Putamen (tissue), 1 donor: Measurements from ENCODE around the gene DDX24.

ENCODE experiments used
- DNase-seq: peaks from one replicate; pipeline ENCODE4 v3.0.0-alpha.2; 2016; ENCODE audit warnings: low spot score

The DDX24 gene, protein sequence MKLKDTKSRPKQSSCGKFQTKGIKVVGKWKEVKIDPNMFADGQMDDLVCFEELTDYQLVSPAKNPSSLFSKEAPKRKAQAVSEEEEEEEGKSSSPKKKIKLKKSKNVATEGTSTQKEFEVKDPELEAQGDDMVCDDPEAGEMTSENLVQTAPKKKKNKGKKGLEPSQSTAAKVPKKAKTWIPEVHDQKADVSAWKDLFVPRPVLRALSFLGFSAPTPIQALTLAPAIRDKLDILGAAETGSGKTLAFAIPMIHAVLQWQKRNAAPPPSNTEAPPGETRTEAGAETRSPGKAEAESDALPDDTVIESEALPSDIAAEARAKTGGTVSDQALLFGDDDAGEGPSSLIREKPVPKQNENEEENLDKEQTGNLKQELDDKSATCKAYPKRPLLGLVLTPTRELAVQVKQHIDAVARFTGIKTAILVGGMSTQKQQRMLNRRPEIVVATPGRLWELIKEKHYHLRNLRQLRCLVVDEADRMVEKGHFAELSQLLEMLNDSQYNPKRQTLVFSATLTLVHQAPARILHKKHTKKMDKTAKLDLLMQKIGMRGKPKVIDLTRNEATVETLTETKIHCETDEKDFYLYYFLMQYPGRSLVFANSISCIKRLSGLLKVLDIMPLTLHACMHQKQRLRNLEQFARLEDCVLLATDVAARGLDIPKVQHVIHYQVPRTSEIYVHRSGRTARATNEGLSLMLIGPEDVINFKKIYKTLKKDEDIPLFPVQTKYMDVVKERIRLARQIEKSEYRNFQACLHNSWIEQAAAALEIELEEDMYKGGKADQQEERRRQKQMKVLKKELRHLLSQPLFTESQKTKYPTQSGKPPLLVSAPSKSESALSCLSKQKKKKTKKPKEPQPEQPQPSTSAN

GRCh38 chr14:94080621-94081385, at the start of gene DDX24, which contains the start of gene IFI27L1:
DDX24 (minus strand) TSS chr14:94081202; CDS start chr14:94079742, 1,460 bp downstream.
IFI27L1 (plus strand) TSS chr14:94081310; CDS start chr14:94096938, 15,628 bp downstream.
- DNase-seq = peak; percentile 95

DNA sequence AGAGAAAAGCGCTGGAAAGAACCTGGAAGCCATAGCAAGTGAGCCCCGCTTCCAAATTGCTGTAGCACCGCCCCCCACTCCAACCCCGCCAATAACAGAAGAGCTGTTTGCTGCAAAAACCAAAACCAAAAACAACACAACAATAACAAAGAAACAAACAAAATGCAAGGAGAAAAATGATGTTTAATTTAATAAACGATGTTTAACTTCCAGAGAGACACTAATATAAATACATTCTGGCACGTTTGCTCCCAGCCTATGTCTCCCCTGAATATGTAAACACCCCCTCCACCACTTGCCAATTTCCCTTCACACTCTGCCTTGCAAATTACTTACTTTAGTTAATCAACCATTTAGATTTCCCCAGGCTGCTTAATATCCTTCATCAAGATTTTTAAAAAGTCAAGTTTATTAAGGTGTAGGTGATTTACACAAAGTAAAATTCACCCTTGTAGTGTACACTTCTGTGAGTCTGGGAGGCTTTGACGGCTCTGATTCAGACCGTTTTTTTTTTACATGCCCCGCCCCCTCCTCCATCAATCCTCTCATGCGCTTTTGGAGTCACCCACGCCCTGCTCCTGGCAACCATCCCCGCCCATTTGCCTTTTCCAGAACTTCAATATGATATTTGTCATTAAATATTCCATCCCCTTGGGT, 48.9 kb upstream of the DDX24 start:
- DNase-seq = peak; percentile 74

DNA sequence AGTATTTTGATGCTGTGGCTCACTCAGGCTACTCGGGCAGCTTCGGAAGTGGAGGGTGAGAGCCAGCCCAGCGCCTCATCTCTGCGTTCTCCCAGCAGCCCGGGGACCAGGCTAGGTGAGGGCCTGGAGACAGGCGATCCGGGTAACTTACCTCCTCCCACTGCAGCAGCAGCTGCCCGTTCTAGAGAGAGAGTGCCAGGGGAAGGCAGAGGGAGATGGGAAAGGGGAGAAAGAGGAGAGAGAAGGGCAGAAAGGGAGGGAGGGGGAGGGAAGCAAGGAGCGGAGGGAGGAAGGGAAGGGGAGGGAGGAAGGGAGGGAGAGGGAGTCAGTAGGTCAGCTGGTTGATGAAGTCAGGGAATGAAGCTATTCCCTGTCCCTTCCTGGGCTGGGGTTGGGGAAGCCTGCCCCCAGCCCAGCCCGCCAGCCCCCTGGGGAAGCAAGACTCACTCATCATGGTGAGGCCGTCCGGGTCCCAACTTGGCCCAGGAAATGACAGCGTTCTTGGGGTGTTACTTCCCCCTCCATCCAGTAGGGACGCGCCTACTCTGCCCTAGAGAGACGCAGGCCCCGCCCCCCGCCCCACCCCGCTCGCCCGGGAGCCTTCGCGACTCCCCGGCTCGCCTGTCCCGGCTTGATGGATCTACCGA, 48.2 kb upstream of the DDX24 start, which contains the start of gene IFI27L2:
Gene IFI27L2, minus strand, starts transcription at position 494 of the 647 bp plus-strand sequence. Its CDS starts 40 bp downstream, at position 454.
- DNase-seq = peak; percentile 86

DNA sequence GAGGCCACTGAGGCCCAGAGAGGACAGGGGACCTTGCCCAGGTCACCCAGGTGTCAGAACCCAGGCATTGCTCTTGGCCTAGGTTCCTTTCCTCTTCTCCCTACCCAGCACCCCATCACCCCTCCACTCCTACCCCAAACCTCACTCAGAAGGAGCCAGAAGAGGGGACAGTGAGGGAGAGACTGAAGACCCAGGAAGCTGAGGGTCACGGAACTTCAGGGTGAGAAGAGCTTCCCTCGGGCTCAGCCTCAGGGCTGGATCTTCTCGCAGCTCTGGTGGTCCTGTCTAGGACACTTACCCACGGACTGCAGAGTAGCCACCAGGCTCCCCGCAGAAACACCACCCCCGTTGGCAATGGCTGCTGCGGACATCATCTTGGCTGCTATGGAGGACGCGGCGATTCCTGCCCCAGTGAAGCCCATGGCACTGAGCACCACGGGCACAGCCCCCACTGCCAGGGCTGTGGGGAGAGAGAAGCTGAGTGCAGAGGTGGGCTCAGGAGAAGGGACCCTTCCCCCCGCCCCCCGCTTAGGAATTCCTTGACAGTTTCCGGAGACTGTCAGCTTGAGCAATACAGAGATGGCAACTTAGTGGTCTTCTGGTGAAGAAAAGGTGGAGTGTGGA, 47.3 kb upstream of the DDX24 start:
- DNase-seq = no peak

DNA sequence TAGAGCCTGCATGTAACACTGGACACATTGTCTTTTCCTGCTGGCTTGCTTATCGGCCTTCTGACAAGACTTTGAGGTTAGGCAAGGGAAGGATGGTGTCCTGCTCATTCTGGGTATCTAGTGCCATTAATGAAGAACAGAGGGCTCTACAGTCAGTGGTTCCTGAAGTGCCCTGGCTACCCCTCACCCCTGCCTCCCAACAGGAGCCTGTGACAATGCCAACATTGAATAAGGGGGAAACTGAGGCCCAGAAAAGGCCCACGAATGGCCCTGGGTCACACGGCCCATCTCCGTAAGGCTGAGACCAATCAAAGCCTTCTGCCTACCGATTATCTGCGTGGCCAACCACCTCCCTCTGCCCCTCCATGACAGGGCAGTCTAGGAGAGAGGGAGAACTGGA, 46.3 kb upstream of the DDX24 start:
- no peak for DNase-seq

GRCh38 chr14:94126800-94127199, 45.8 kb upstream of the DDX24 start:
- no peak for DNase-seq

- no peak for DNase-seq
These were observed 45.3 kb upstream of the DDX24 start for GRCh38 chr14:94126419-94126677.

GRCh38 chr14:94125659-94126418, 44.8 kb upstream of the DDX24 start:
- DNase-seq = no peak

DNA sequence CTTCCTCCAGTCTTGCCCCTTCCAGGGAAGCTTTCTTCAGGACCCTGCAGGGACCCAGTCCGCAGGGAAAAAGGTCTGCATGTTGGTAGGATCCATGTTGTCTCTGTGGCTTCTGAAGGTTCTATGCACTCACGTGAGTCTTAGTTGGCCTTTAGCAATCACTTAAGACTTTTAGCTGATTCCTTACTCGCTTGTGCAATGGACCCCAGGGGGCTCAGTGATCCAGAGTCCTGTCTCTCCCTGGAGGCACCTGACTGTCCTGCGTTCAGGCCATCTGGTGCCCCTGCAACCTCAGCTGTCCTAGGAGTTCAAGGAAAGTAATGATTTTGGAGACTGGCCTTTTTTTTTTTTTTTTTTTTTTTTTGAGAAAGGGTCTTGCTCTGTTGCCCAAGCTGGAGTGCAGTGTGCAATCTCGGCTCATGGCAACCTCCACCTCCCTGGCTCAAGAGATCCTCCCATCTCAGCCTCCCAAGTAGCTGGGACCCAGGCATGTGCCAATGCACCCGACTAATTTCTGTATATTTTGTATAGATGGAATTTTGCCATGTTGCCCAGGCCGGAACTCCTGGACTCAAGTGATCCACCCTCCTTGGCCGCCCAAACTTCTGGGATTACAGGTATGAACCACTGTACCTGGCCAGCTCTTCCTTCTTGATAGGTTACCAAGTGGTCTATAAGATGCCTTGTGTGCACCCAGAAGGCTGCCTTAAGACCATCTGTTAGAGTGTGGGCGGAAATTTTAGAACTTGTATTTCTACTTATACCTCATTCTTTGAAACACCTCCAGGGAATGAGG, 43.8 kb upstream of the DDX24 start:
- no peak for DNase-seq

- DNase-seq = no peak
These were observed 42.9 kb upstream of the DDX24 start for GRCh38 chr14:94123868-94124267.

- no peak for DNase-seq
These were observed 42.3 kb upstream of the DDX24 start for GRCh38 chr14:94123296-94123695.

DNA sequence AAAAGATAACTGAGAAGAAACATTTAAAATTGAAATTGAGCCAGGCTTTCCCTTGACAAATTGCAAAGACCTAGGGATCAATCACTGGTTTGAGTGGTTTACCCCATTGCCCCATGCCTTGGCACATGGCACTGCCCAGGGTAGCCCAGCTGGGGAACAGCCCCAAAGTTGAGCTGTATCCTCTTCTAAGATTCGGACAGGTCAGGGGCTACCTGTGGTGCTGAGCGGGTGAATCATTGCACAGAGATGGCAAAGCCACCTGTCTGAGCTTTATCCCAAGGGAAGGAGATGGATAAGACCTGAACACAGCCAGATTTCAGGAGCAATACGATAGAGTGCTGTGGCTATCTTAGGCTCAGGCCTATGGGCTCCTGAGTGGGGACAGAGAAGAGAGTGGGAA, 41.4 kb upstream of the DDX24 start:
- DNase-seq = no peak

- DNase-seq = no peak
These were observed 40.5 kb upstream of the DDX24 start for GRCh38 chr14:94121485-94121884.

- DNase-seq = no peak
These were observed 39.8 kb upstream of the DDX24 start for GRCh38 chr14:94120667-94121340.

- DNase-seq = no peak
These were observed 38.1 kb upstream of the DDX24 start for GRCh38 chr14:94119071-94119470.

GRCh38 chr14:94117856-94118255, 36.9 kb upstream of the DDX24 start:
- DNase-seq = no peak

- DNase-seq = no peak
These were observed 35.7 kb upstream of the DDX24 start for GRCh38 chr14:94116701-94117100.

GRCh38 chr14:94115631-94116030, 34.6 kb upstream of the DDX24 start:
- no peak for DNase-seq
